K562 (cell line): ENCODE measurements around the gene CSNK1A1. TPM values are rescaled to one million over a fixed set of nuclear protein-coding genes. Genes with fewer than 3 reads are reported as not detected.

Experiments
- ARHGAP35 ChIP-seq: fragments of 450-650 bp; IDR thresholded peaks from 2 replicates; pipeline ENCODE4 v1.6.1; 2018; ENCODE audit not compliant: partially characterized antibody
- CBFB ChIP-seq: sonication (generic); formaldehyde crosslinking; IDR thresholded peaks from 2 replicates; pipeline ENCODE4 v1.4.0; 2020; ENCODE audit warnings: mild to moderate bottlenecking, missing genetic modification reagents
- CREB3 ChIP-seq: fragments of 450-650 bp; conservative IDR thresholded peaks from 2 replicates; pipeline ENCODE4 v1.6.1; 2016; ENCODE audit warnings: missing genetic modification characterization, low read depth, mild to moderate bottlenecking, missing compliant biosample characterization, moderate library complexity
- E2F1 ChIP-seq: sonication (generic); formaldehyde crosslinking; IDR thresholded peaks from 2 replicates; pipeline ENCODE4 v1.8.1; 2023; ENCODE audit warnings: mild to moderate bottlenecking, missing genetic modification reagents, moderate library complexity
- GABPB2 ChIP-seq: fragments of 250-450 bp; sonication (Bioruptor Pico); conservative IDR thresholded peaks from 2 replicates; pipeline ENCODE4 v1.5.1; 2021; ENCODE audit warnings: mild to moderate bottlenecking
- JUNB ChIP-seq: fragments of 450-650 bp; formaldehyde crosslinking; conservative IDR thresholded peaks from 2 replicates; pipeline ENCODE4 v1.4.0; 2020; ENCODE audit warnings: mild to moderate bottlenecking
- MAFF ChIP-seq: IDR thresholded peaks from 2 replicates; pipeline ENCODE4 v1.6.1; 2012; ENCODE audit warnings: low read length, improper control_type of control experiment
- MED1 ChIP-seq: sonication (generic); formaldehyde crosslinking; IDR thresholded peaks from 2 replicates; pipeline ENCODE4 v1.8.1; 2023; ENCODE audit warnings: missing genetic modification reagents, borderline replicate concordance
- NR3C1 ChIP-seq: sonication (generic); formaldehyde crosslinking; IDR thresholded peaks from 2 replicates; pipeline ENCODE4 v1.8.1; 2022; ENCODE audit warnings: missing genetic modification reagents
- OTX1 ChIP-seq: fragments of 450-650 bp; formaldehyde crosslinking; IDR thresholded peaks from 2 replicates; pipeline ENCODE4 v1.4.0; 2022; ENCODE audit warnings: mild to moderate bottlenecking
- PHB2 ChIP-seq: fragments of 450-650 bp; IDR thresholded peaks from 2 replicates; pipeline ENCODE4 v1.6.1; 2017; ENCODE audit warnings: low read depth
- RBM39 ChIP-seq: fragments of 200-400 bp; formaldehyde crosslinking; optimal IDR thresholded peaks from 2 replicates; pipeline ENCODE3; 2018; ENCODE audit warnings: low read depth, low read length
- RNF219 ChIP-seq: fragments of 250-450 bp; sonication (Bioruptor Pico); IDR thresholded peaks from 2 replicates; pipeline ENCODE4 v1.5.0; 2022; ENCODE audit warnings: mild to moderate bottlenecking
- SAFB ChIP-seq: fragments of 200-400 bp; formaldehyde crosslinking; IDR thresholded peaks from 2 replicates; pipeline ENCODE4 v1.6.1; 2017; ENCODE audit warnings: low read depth, low read length, borderline replicate concordance
- TAF9B ChIP-seq: fragments of 450-650 bp; IDR thresholded peaks from 2 replicates; pipeline ENCODE4 v1.6.1; 2018; ENCODE audit warnings: mild to moderate bottlenecking; ENCODE audit not compliant: partially characterized antibody
- TAL1 ChIP-seq: fragments of 450-650 bp; IDR thresholded peaks from 2 replicates; pipeline ENCODE4 v1.6.1; 2016; ENCODE audit warnings: mild to moderate bottlenecking
- ZC3H11A ChIP-seq: IDR thresholded peaks from 2 replicates; pipeline ENCODE4 v1.6.1; 2012; ENCODE audit warnings: low read depth, low read length, improper control_type of control experiment
- ZC3H4 ChIP-seq: sonication (generic); formaldehyde crosslinking; IDR thresholded peaks from 2 replicates; pipeline ENCODE4 v1.9.0; 2021; ENCODE audit warnings: missing genetic modification reagents, borderline replicate concordance
- ZNF740 ChIP-seq, 3 experiments: fragments of 200-800 bp in 1 of 3; sonication (Bioruptor generic) in 1 of 3; sonication (generic) in 1 of 3; formaldehyde crosslinking in 1 of 3; IDR thresholded peaks; 2 replicates each; pipeline versions ENCODE4 v1.6.1 to v1.8.0; 2016 to 2022; ENCODE audit warnings: mild to moderate bottlenecking in 2 of 3, missing compliant biosample characterization in 2 of 3, missing genetic modification characterization in 2 of 3, missing genetic modification reagents in 1 of 3
- polyA plus RNA-seq, 8 experiments: library from polyadenylated mRNA; depleted of rRNA in 4 of 8; stranded (reverse) in 5 of 8; unstranded in 3 of 8; fragments of >200 nt; fragmentation: Nextera tagmentation in 2 of 8; fragmentation: Illumina TruSeq in 1 of 8; extraction: Ambion mirVana in 2 of 8; extraction: Trizol in 1 of 8; gene quantifications; 2 replicates each; pipeline versions ENCODE4 v1.2.1 to v1.2.3, GENCODE V29; 2011 to 2014; ENCODE audit warnings: inconsistent platforms in 1 of 8, missing spikeins in 1 of 8
- total RNA-seq, 7 experiments: library from RNA; depleted of rRNA in 6 of 7; stranded (reverse); fragments of >200 nt in 6 of 7; fragmentation: Illumina TruSeq in 2 of 7; extraction: Trizol in 2 of 7; gene quantifications; 2 replicates each; pipeline versions ENCODE4 v1.2.1 to v1.2.3, GENCODE V29; 2011 to 2021; ENCODE audit warnings: low replicate concordance in 1 of 7

Gene CSNK1A1
- total and polyA plus RNA-seq, 9 of the 15 experiments (the other 6 are each of a cell fraction or from before 2014, with no cell fraction given) = 49.1 to 196 (median 154) TPM

- no peak for TF ChIP-seq E2F1 (CRISPR knock-in tag)
- no peak for TF ChIP-seq ZNF740 (CRISPR knock-in tag; IDR thresholded peaks at IDR 0.05)
- TF ChIP-seq ZNF740 (tag; IDR thresholded peaks at IDR 0.05) = no peak
- no peak for TF ChIP-seq MAFF
- TF ChIP-seq JUNB (CRISPR knock-in tag) = no peak
- TF ChIP-seq ZC3H11A = no peak
- TF ChIP-seq ARHGAP35 = peak; percentile 90
- TF ChIP-seq SAFB = no peak
- TF ChIP-seq GABPB2 (CRISPR knock-in tag) = no peak
- peak; percentile 82 for TF ChIP-seq PHB2
- peak; percentile 94 for TF ChIP-seq OTX1 (CRISPR knock-in tag)
- no peak for TF ChIP-seq RBM39
- TF ChIP-seq CBFB = no peak
- TF ChIP-seq TAF9B = peak; percentile 50
- no peak for TF ChIP-seq NR3C1 (CRISPR knock-in tag)
- peak; percentile 68; the same call in 1 of the 2 replicates for TF ChIP-seq CREB3
- TF ChIP-seq TAL1 = peak; percentile 98
- TF ChIP-seq MED1 (CRISPR knock-in tag) = no peak
- no peak for TF ChIP-seq ZC3H4
- no peak for TF ChIP-seq RNF219
Observed at GRCh38 chr5:149456597-149457392, 94.4 kb downstream of the CSNK1A1 start (continued).
